Heart right ventricle (tissue), 16 donors: ENCODE results near the gene WHRN. TPM values are rescaled to one million over a fixed set of nuclear protein-coding genes. Genes with fewer than 3 reads are reported as not detected.
A peak's percentile ranks its signal among the peaks of the same experiment; 100 is the strongest.

Source experiments
- ATAC-seq, 8 donors: fragments of 200-7000 bp; cut with Tn5 transposase; one replicate each; pipeline ENCODE4 v1.9.1; 2020; ENCODE audit warnings: mild to moderate bottlenecking in 8 of 8, moderate library complexity in 8 of 8, moderate number of reproducible peaks in 1 of 8
- DNase-seq, 2 donors: peaks; one replicate each; pipeline ENCODE4 v3.0.0-alpha.2; 2020
- H3K27ac ChIP-seq, 10 donors: fragments of 200-600 bp; sonication (generic) in 2 of 10; one replicate each; pipeline versions ENCODE4 v1.5.0 to v1.8.0; 2020 to 2022; ENCODE audit warnings: mild to moderate bottlenecking in 3 of 10
- H3K27me3 ChIP-seq, 7 donors: fragments of 200-600 bp; one replicate each; pipeline ENCODE4 v1.8.0; 2021 to 2022; ENCODE audit warnings: mild to moderate bottlenecking in 2 of 7
- H3K36me3 ChIP-seq, 9 donors: fragments of 200-600 bp; sonication (generic) in 1 of 9; one replicate each; pipeline versions ENCODE4 v1.5.0 to v1.8.0; 2020 to 2022; ENCODE audit warnings: mild to moderate bottlenecking in 2 of 9
- H3K4me1 ChIP-seq, 9 donors: fragments of 200-600 bp; sonication (generic) in 1 of 9; one replicate each; pipeline versions ENCODE4 v1.5.0 to v1.8.0; 2020 to 2022; ENCODE audit warnings: mild to moderate bottlenecking in 4 of 9
- H3K4me3 ChIP-seq, 10 donors: fragments of 200-600 bp; sonication (generic) in 2 of 10; one replicate each; pipeline versions ENCODE4 v1.5.0 to v1.8.0; 2020 to 2022; ENCODE audit warnings: mild to moderate bottlenecking in 7 of 10, moderate library complexity in 2 of 10
- H3K9me3 ChIP-seq, 11 donors: fragments of 200-600 bp in 10 of 11; sonication (generic) in 2 of 11; one replicate each; pipeline versions ENCODE4 v1.5.0 to v1.8.0; 2013 to 2022; ENCODE audit warnings: mild to moderate bottlenecking in 2 of 11, control low read depth in 1 of 11, moderate library complexity in 1 of 11
- CTCF ChIP-seq, 9 donors: fragments of 200-600 bp; sonication (generic) in 2 of 9; IDR thresholded peaks; one replicate each; pipeline versions ENCODE4 v1.5.0 to v1.8.0; 2021 to 2022; ENCODE audit warnings: antibody characterized with exemption in 9 of 9, mild to moderate bottlenecking in 5 of 9, moderate library complexity in 1 of 9
- WGBS, 2 donors: extraction: QIAGEN DNeasy Blood & Tissue Kit; methylation state at CpG; one replicate each; pipeline ENCODE4 v1.1.7; 2013; ENCODE audit warnings: inconsistent platforms in 1 of 2; 5-methylcytosine and 5-hydroxymethylcytosine counted together
- intact Hi-C, 10 donors: fragments of 100-400 bp; cut with DNase I; formaldehyde crosslinking; loops; one replicate each; pipeline versions ENCODE4 v1.11.1 to v1.14.2; 2022
- polyA plus RNA-seq, 2 donors: library from polyadenylated mRNA; stranded (reverse); fragments of 200-250 nt; gene quantifications; one replicate each; pipeline ENCODE4 v1.2.3, GENCODE V29; 2013
- total RNA-seq, 10 donors: library from RNA; stranded (reverse); fragmentation: NEBNext Ultra II Directional in 3 of 10; extraction: Animal tissue kit (Norgen Biotek cat#: 25700) in 3 of 10; gene quantifications; one replicate each; pipeline versions ENCODE4 v1.2.1 to v1.2.4, GENCODE V29; 2021 to 2023
- donor health status: Arrhythmogenic right ventricular cardiomyopathy.
- donor health status: ischemic (EF 13 %, LVEDD 7.1; RV severe dilation, severe dysfunction).
- donor health status: healthy with polysubstance abuse.
- donor health status: DM: no; HTN: yes; CAD: no.
- donor health status: DM: no; HTN: no; CAD: no.
- donor health status: ischemic (EF 25% LVEDD 6.9; RV normal size, moderate dysfunction).
- donor health status: ischemic (EF 25% LVEDD 5.7; RV mildly dilated, moderate dysfunction).
- donor health status: healthy.
- donor health status: DM: yes; HTN: yes; CAD: no.
- donor health status: Ischemic cardiomyopathy.
- donor health status: ischemic (EF 35%, LVEDD 5.7; RV mildly dilated, moderate dysfunction).
- donor health status: nonischemic (EF 11% LVEDD 7.7; RV severe dilation, severe dysfunction).
- donor health status: DM: yes; HTN: yes; CAD: no.
- donor health status: PGD.
- donor health status: ischemic (EF 29% LVEDD 5.4; RV normal size, mild dysfunction).
- donor health status: nonischemic (EF 23%, LVEDD 6.1; RV moderate dilation, normal function).

WHRN gene
- total and polyA plus RNA-seq, 12 donors, result 0.13 to 1.3 (median 0.58) TPM; not detected in 1

DNA sequence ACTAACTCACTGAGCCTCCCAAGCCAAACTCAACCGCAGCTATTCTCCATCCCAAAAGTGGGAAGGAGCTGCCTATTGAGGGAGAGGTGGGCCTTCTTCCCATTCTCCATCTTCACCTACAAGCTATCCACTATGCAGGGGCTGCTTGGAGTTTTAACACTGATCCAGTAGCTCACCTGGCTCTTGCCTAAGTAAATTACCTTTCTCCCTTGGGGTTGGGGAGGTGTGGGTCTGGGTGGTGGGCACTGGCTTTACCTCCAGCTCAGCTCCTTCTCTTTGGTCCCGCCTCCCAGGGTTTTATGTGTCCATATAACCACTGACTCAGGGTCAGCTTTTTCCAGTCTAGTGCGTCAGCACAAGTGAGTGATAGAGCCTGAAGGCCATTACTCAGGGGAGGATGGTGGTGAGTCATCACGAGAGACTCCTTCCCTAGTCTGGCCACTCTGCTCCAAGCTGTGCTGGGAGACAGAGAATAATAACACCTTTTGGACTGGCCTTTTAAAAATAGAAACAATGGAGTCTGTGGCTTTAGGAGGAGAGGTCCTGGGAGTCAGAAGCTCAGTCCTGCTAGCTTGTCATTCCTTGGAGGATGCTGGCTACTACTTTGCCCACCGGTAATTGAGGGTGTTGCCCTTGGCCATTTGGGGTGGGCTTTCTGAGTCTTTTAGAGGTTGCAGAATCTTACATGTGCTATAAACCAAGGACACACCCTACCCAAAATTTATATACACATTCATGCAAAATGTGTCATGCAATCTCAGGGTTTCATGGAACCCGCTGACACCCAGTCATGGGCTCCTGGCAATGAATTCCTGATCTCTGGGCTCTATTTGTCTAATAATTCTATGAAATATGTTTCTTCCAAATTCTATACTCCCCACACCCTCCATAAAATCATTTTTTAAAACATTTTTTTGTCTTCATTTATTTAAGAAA, 46.7 kb upstream of the WHRN start:
- peaks cover 0 to 24% (median 14%) of the 10 kb centered on the region in 7 donors for H3K27me3 ChIP-seq
- H3K9me3 ChIP-seq, result peaks cover 0 to 9% (median 0%) of the 10 kb centered on the region in 11 donors
- H3K27ac ChIP-seq, result peak overlapping the region in 1 of 10 donors; percentile 33
- peak in 1 of 2 donors; percentile 49 for DNase-seq
- H3K4me3 ChIP-seq, result no peak overlapping the region
- WGBS, 2 donors, result 56 to 68% methylated on average over 6 of the region's 6 CpGs
- no peak for TF ChIP-seq CTCF (IDR thresholded peaks at IDR 0.05)
- H3K36me3 ChIP-seq, result no peaks in the 10 kb centered on the region
- H3K4me1 ChIP-seq, result peaks cover 0 to 15% (median 0%) of the 10 kb centered on the region in 9 donors
- peak in 6 of 8 donors; percentile 33 to 99 (median 88) for ATAC-seq
- intact Hi-C loops, result no loop called here

- intact Hi-C loops, result no loop called here
- ATAC-seq (no peak), DNase-seq (no peak)
- peaks cover 0 to 4% (median 0%) of the 10 kb centered on the region in 11 donors for H3K9me3 ChIP-seq
- H3K4me3 ChIP-seq, result no peak overlapping the region
- TF ChIP-seq CTCF (IDR thresholded peaks at IDR 0.05), result no peak
- H3K4me1 ChIP-seq, result peaks cover 0 to 12% (median 0%) of the 10 kb centered on the region in 9 donors
- H3K27me3 ChIP-seq, result peaks cover 0 to 46% (median 19%) of the 10 kb centered on the region in 7 donors
- 68 to 70% methylated on average over 9 of the region's 9 CpGs for WGBS, 2 donors
- no peak overlapping the region for H3K27ac ChIP-seq
- H3K36me3 ChIP-seq, result no peaks in the 10 kb centered on the region
Measured at GRCh38 chr9:114549697-114550330, 44.5 kb upstream of the WHRN start.

- no peak for TF ChIP-seq CTCF (IDR thresholded peaks at IDR 0.05)
- no peak overlapping the region for H3K4me3 ChIP-seq
- intact Hi-C loops, result no loop called here
- no peak overlapping the region for H3K27ac ChIP-seq
- no peak for DNase-seq
- peaks cover 0 to 4% (median 0%) of the 10 kb centered on the region in 9 donors for H3K4me1 ChIP-seq
- peaks cover 0 to 49% (median 25%) of the 10 kb centered on the region in 7 donors for H3K27me3 ChIP-seq
- no peak for ATAC-seq
- no peaks in the 10 kb centered on the region for H3K36me3 ChIP-seq
- H3K9me3 ChIP-seq, result peaks cover 0 to 4% (median 0%) of the 10 kb centered on the region in 11 donors
Measured at GRCh38 chr9:114546851-114547250, 41.6 kb upstream of the WHRN start.

GRCh38 chr9:114545055-114545454, 39.8 kb upstream of the WHRN start:
- H3K27ac ChIP-seq, result no peak overlapping the region
- H3K36me3 ChIP-seq, result no peaks in the 10 kb centered on the region
- DNase-seq, result no peak
- no peak for TF ChIP-seq CTCF (IDR thresholded peaks at IDR 0.05)
- ATAC-seq, result no peak
- H3K4me1 ChIP-seq, result no peaks in the 10 kb centered on the region
- WGBS, 2 donors, result 78 to 79% methylated on average over 5 of the region's 5 CpGs
- no peak overlapping the region for H3K4me3 ChIP-seq
- peaks cover 0 to 4% (median 0%) of the 10 kb centered on the region in 11 donors for H3K9me3 ChIP-seq
- intact Hi-C loops, result no loop called here
- peaks cover 0 to 52% (median 23%) of the 10 kb centered on the region in 7 donors for H3K27me3 ChIP-seq
